HEK293 (cell line): ENCODE measurements around the gene KAT7.

ENCODE experiments used
- CTCF ChIA-PET: fragments of 350-600 bp; formaldehyde crosslinking; extraction: SDS; loops from one replicate; lab custom pipeline; 2021; ENCODE audit warnings: antibody characterized with exemption; lab: Yijun Ruan, JAX
- POLR2A ChIA-PET: fragments of 300-600 bp; formaldehyde crosslinking; extraction: SDS; loops from one replicate; lab custom pipeline; 2020; ENCODE audit warnings: antibody characterized with exemption, inconsistent platforms; lab: Yijun Ruan, JAX
- H3K27ac ChIP-seq: fragments of 200-500 bp; sonication (Bioruptor generic); 2 replicates; pipeline ENCODE4 v1.5.1; 2014; ENCODE audit warnings: low read depth, low read length, control low read depth, inconsistent platforms; ENCODE audit errors: extremely low read depth
- H3K36me3 ChIP-seq, 2 experiments: fragments of 200-500 bp in 1 of 2; sonication (Bioruptor generic) in 1 of 2; 1 replicate in 1 of 2; 2 replicates in 1 of 2; pipeline ENCODE4 v1.5.1; 2014 to 2017; ENCODE audit warnings: inconsistent platforms in 2 of 2, low read length in 2 of 2; ENCODE audit not compliant: control insufficient read depth in 2 of 2, insufficient read depth in 1 of 2
- H3K4me1 ChIP-seq: fragments of 200-500 bp; sonication (Bioruptor generic); 2 replicates; pipeline ENCODE4 v1.5.1; 2014; ENCODE audit warnings: mild to moderate bottlenecking, low read length, inconsistent platforms; ENCODE audit not compliant: control insufficient read depth, insufficient read depth
- H3K4me3 ChIP-seq: 2 replicates; pipeline ENCODE4 v1.5.1; 2011; ENCODE audit warnings: low read depth, mild to moderate bottlenecking, control low read depth, low read length, moderate library complexity
- H3K9me3 ChIP-seq: fragments of 200-500 bp; sonication (Bioruptor generic); 2 replicates; pipeline ENCODE4 v1.5.1; 2014; ENCODE audit warnings: low read depth, low read length, inconsistent platforms; ENCODE audit not compliant: control insufficient read depth, insufficient read depth
- EGR2 ChIP-seq: fragments of 450-650 bp; formaldehyde crosslinking; IDR thresholded peaks from 2 replicates; pipeline ENCODE4 v1.5.1; 2016; ENCODE audit warnings: low read depth, missing biosample characterization, missing genetic modification characterization
- GLI2 ChIP-seq: fragments of 450-650 bp; formaldehyde crosslinking; IDR thresholded peaks from 2 replicates; pipeline ENCODE4; 2017; ENCODE audit warnings: missing biosample characterization, missing genetic modification characterization, low read depth, borderline replicate concordance
- MYNN ChIP-seq: fragments of 450-650 bp; formaldehyde crosslinking; IDR thresholded peaks from 2 replicates; pipeline ENCODE4 v1.5.1; 2016; ENCODE audit warnings: missing biosample characterization, missing genetic modification characterization, borderline replicate concordance
- TSHZ1 ChIP-seq: fragments of 450-650 bp; formaldehyde crosslinking; IDR thresholded peaks from 2 replicates; pipeline ENCODE4 v1.5.1; 2016; ENCODE audit warnings: missing biosample characterization, missing genetic modification characterization, borderline replicate concordance
- ZBTB44 ChIP-seq: fragments of 450-650 bp; IDR thresholded peaks from 2 replicates; pipeline ENCODE4 v1.5.1; 2018; ENCODE audit warnings: missing biosample characterization, mild to moderate bottlenecking, missing genetic modification characterization
- ZBTB48 ChIP-seq: fragments of 450-650 bp; formaldehyde crosslinking; IDR thresholded peaks from 2 replicates; pipeline ENCODE4 v1.5.1; 2016; ENCODE audit warnings: missing biosample characterization, missing genetic modification characterization
- ZNF10 ChIP-seq: fragments of 450-650 bp; formaldehyde crosslinking; IDR thresholded peaks from 2 replicates; pipeline ENCODE4 v1.5.1; 2017; ENCODE audit warnings: missing biosample characterization, missing genetic modification characterization
- ZNF121 ChIP-seq: fragments of 450-650 bp; formaldehyde crosslinking; IDR thresholded peaks from 2 replicates; pipeline ENCODE4 v1.5.1; 2016; ENCODE audit warnings: missing biosample characterization, missing genetic modification characterization
- ZNF132 ChIP-seq: fragments of 450-650 bp; formaldehyde crosslinking; IDR thresholded peaks from 2 replicates; pipeline ENCODE4 v1.5.1; 2017; ENCODE audit warnings: missing biosample characterization, missing genetic modification characterization, borderline replicate concordance
- ZNF157 ChIP-seq: fragments of 450-650 bp; formaldehyde crosslinking; IDR thresholded peaks from 2 replicates; pipeline ENCODE4 v1.5.1; 2016; ENCODE audit warnings: missing biosample characterization, missing genetic modification characterization
- ZNF2 ChIP-seq: fragments of 450-650 bp; formaldehyde crosslinking; IDR thresholded peaks from 2 replicates; pipeline ENCODE4 v1.5.1; 2016; ENCODE audit warnings: missing biosample characterization, missing genetic modification characterization
- ZNF211 ChIP-seq: fragments of 450-650 bp; formaldehyde crosslinking; IDR thresholded peaks from 2 replicates; pipeline ENCODE4 v1.5.1; 2016; ENCODE audit warnings: low read depth, missing biosample characterization, missing genetic modification characterization
- ZNF239 ChIP-seq: fragments of 450-650 bp; formaldehyde crosslinking; IDR thresholded peaks from 2 replicates; pipeline ENCODE4 v1.5.1; 2016; ENCODE audit warnings: missing biosample characterization, missing genetic modification characterization
- ZNF416 ChIP-seq: fragments of 450-650 bp; formaldehyde crosslinking; IDR thresholded peaks from 2 replicates; pipeline ENCODE4 v1.5.1; 2016; ENCODE audit warnings: missing biosample characterization, missing genetic modification characterization
- ZNF423 ChIP-seq: fragments of 450-650 bp; formaldehyde crosslinking; IDR thresholded peaks from 2 replicates; pipeline ENCODE4 v1.5.1; 2016; ENCODE audit warnings: missing biosample characterization, missing genetic modification characterization
- ZNF48 ChIP-seq: fragments of 450-650 bp; formaldehyde crosslinking; IDR thresholded peaks from 2 replicates; pipeline ENCODE4 v1.5.1; 2016; ENCODE audit warnings: missing biosample characterization, missing genetic modification characterization
- ZNF561 ChIP-seq: fragments of 450-650 bp; IDR thresholded peaks from 2 replicates; pipeline ENCODE4 v1.5.1; 2018; ENCODE audit warnings: missing biosample characterization, missing genetic modification characterization, borderline replicate concordance
- ZNF600 ChIP-seq: fragments of 450-650 bp; formaldehyde crosslinking; IDR thresholded peaks from 2 replicates; pipeline ENCODE4 v1.5.1; 2016; ENCODE audit warnings: missing biosample characterization, missing genetic modification characterization
- ZNF704 ChIP-seq: fragments of 450-650 bp; formaldehyde crosslinking; IDR thresholded peaks from 2 replicates; pipeline ENCODE4 v1.5.1; 2016; ENCODE audit warnings: missing biosample characterization, missing genetic modification characterization
- ZNF791 ChIP-seq: fragments of 450-650 bp; formaldehyde crosslinking; IDR thresholded peaks from 2 replicates; pipeline ENCODE4 v1.5.1; 2016; ENCODE audit warnings: missing biosample characterization, missing genetic modification characterization
- ZNF830 ChIP-seq: fragments of 450-650 bp; IDR thresholded peaks from 2 replicates; pipeline ENCODE4 v1.5.0; 2018; ENCODE audit warnings: missing biosample characterization, missing genetic modification characterization, low read depth, mild to moderate bottlenecking, moderate library complexity
- ZNF843 ChIP-seq: fragments of 450-650 bp; formaldehyde crosslinking; IDR thresholded peaks from 2 replicates; pipeline ENCODE4 v1.5.1; 2016; ENCODE audit warnings: missing biosample characterization, missing genetic modification characterization
- ZSCAN16 ChIP-seq: fragments of 450-650 bp; formaldehyde crosslinking; IDR thresholded peaks from 2 replicates; pipeline ENCODE4 v1.5.1; 2016; ENCODE audit warnings: missing biosample characterization, missing genetic modification characterization
- ZSCAN30 ChIP-seq: fragments of 450-650 bp; IDR thresholded peaks from 2 replicates; pipeline ENCODE4 v1.5.1; 2018; ENCODE audit warnings: missing biosample characterization, mild to moderate bottlenecking, missing genetic modification characterization, moderate library complexity
- TF ChIP-seq, protein P1 (sequence below): fragments of 450-650 bp; formaldehyde crosslinking; IDR thresholded peaks from 2 replicates; pipeline ENCODE4 v1.5.1; 2017; ENCODE audit warnings: missing biosample characterization, missing genetic modification characterization
- TF ChIP-seq, protein P2 (sequence below): sonication (generic); formaldehyde crosslinking; IDR thresholded peaks from 2 replicates; pipeline ENCODE4 v1.8.1; 2022; ENCODE audit warnings: mild to moderate bottlenecking, moderate library complexity, missing genetic modification reagents

KAT7 gene

GRCh38 chr17:49748223-49748622 is 40.3 kb upstream of the KAT7 start:
- Histone ChIP-seq H3K4me1 (no peaks in the 10 kb centered on the region), H3K27ac (no peak overlapping the region), H3K9me3 (no peaks in the 10 kb centered on the region), H3K4me3 (no peak overlapping the region), H3K36me3 (peaks cover 0 to 8% of the 10 kb centered on the region in 2 experiments; a peak in 2 of 3 replicates)
- TF ChIP-seq, protein P1, sequence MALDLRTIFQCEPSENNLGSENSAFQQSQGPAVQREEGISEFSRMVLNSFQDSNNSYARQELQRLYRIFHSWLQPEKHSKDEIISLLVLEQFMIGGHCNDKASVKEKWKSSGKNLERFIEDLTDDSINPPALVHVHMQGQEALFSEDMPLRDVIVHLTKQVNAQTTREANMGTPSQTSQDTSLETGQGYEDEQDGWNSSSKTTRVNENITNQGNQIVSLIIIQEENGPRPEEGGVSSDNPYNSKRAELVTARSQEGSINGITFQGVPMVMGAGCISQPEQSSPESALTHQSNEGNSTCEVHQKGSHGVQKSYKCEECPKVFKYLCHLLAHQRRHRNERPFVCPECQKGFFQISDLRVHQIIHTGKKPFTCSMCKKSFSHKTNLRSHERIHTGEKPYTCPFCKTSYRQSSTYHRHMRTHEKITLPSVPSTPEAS (tag by site-specific recombination) = no peak
- TF ChIP-seq, protein P2, sequence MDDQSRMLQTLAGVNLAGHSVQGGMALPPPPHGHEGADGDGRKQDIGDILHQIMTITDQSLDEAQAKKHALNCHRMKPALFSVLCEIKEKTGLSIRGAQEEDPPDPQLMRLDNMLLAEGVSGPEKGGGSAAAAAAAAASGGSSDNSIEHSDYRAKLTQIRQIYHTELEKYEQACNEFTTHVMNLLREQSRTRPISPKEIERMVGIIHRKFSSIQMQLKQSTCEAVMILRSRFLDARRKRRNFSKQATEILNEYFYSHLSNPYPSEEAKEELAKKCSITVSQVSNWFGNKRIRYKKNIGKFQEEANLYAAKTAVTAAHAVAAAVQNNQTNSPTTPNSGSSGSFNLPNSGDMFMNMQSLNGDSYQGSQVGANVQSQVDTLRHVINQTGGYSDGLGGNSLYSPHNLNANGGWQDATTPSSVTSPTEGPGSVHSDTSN (CRISPR knock-in tag) = no peak
- TF ChIP-seq ZNF600 (tag by site-specific recombination) = no peak
- TF ChIP-seq ZNF121 (tag by site-specific recombination) = no peak
- TF ChIP-seq ZNF2 = no peak
- no peak for TF ChIP-seq GLI2 (tag by site-specific recombination)
- TF ChIP-seq ZNF211 (tag by site-specific recombination) = no peak
- no peak for TF ChIP-seq ZNF704
- no peak for TF ChIP-seq ZNF48 (tag by site-specific recombination)
- TF ChIP-seq MYNN (tag by site-specific recombination) = no peak
- CTCF ChIA-PET = interaction anchor here (0.7 to 2.4 kb wide), 2 partner anchors 16 to 40 kb away, joined by 3 to 6 read pairs; partner anchors contain the start of gene SLC35B1
- POLR2A ChIA-PET = interaction anchor here (1.6 to 1.9 kb wide), 2 partner anchors 14 to 16 kb away, joined by 6 to 8 read pairs; partner anchors contain the start of gene FAM117A

- Histone ChIP-seq H3K36me3 (peaks cover 0 to 8% of the 10 kb centered on the region in 2 experiments; a peak in 2 of 3 replicates), H3K9me3 (no peaks in the 10 kb centered on the region), H3K4me3 (no peak overlapping the region), H3K4me1 (no peaks in the 10 kb centered on the region), H3K27ac (no peak overlapping the region)
- ChIA-PET POLR2A (no interaction called here), CTCF (interaction anchor here (0.7 to 2.4 kb wide), 2 partner anchors 16 to 41 kb away, joined by 3 to 6 read pairs; partner anchors contain the start of gene SLC35B1)
- TF ChIP-seq ZBTB48 (tag by site-specific recombination) = no peak
- TF ChIP-seq ZNF132 = no peak
- TF ChIP-seq ZNF843 (tag by site-specific recombination) = no peak
- no peak for TF ChIP-seq ZNF830 (tag by site-specific recombination)
- TF ChIP-seq ZNF157 (tag by site-specific recombination) = no peak
- no peak for TF ChIP-seq ZNF416 (tag by site-specific recombination)
- no peak for TF ChIP-seq EGR2 (tag by site-specific recombination)
- TF ChIP-seq ZBTB44 (tag by site-specific recombination) = no peak
- no peak for TF ChIP-seq ZNF2
- no peak for TF ChIP-seq ZNF423 (tag by site-specific recombination)
- no peak for TF ChIP-seq TSHZ1 (tag by site-specific recombination)
- no peak for TF ChIP-seq ZSCAN30
- TF ChIP-seq ZNF561 (tag by site-specific recombination) = no peak
- TF ChIP-seq ZNF791 (tag by site-specific recombination) = no peak
- TF ChIP-seq ZSCAN16 (tag by site-specific recombination) = no peak
- TF ChIP-seq, protein P1 (tag by site-specific recombination) = no peak
- TF ChIP-seq ZNF10 = no peak
- TF ChIP-seq ZNF239 (tag by site-specific recombination) = no peak
These were observed 39.7 kb upstream of the KAT7 start for GRCh38 chr17:49748791-49749190.
